GM10266 (cell line): ENCODE results near the gene CCDC142.

Experiments used
- DNase-seq: peaks from one replicate; pipeline ENCODE4 v3.0.0; 2012; ENCODE audit errors: extremely low spot score
- CTCF ChIP-seq: IDR thresholded peaks from 2 replicates; pipeline ENCODE4 v1.5.1; 2012; ENCODE audit warnings: mild to moderate bottlenecking, low read depth; ENCODE audit not compliant: control insufficient read depth, insufficient read depth; ENCODE audit errors: missing control alignments

CCDC142 gene

GRCh38 chr2:74457549-74458131 lies 25.2 kb downstream of the CCDC142 start:
- no peak for TF ChIP-seq CTCF
- DNase-seq: peak; percentile 81

GRCh38 chr2:74457129-74457548 lies 25.7 kb downstream of the CCDC142 start:
- no peak for TF ChIP-seq CTCF
- no peak for DNase-seq

- TF ChIP-seq CTCF: no peak
- DNase-seq: peak; percentile 91
Observed at GRCh38 chr2:74454654-74455511, 27.9 kb downstream of the CCDC142 start, which contains the start of gene INO80B. Gene INO80B, plus strand, starts transcription at chr2:74455087. Its CDS starts 30 bp downstream, at chr2:74455117.

- DNase-seq: no peak
Observed at GRCh38 chr2:74450570-74451190, 32.1 kb downstream of the CCDC142 start.

GRCh38 chr2:74448771-74449170 lies 34.0 kb downstream of the CCDC142 start:
- no peak for DNase-seq
- TF ChIP-seq CTCF: no peak

More at GRCh38 chr2:74450570-74451190, 32.1 kb downstream of the CCDC142 start:
- TF ChIP-seq CTCF: no peak

- TF ChIP-seq CTCF: no peak
- DNase-seq: no peak
Observed at GRCh38 chr2:74447230-74447999, 35.4 kb downstream of the CCDC142 start.
